ENCODE results near the gene PPP1R37. TPM values are rescaled to one million over a fixed set of nuclear protein-coding genes. Genes with fewer than 3 reads are reported as not detected.
A peak's percentile ranks its signal among the peaks of the same experiment; 100 is the strongest.

The PPP1R37 gene
- total and polyA plus RNA-seq, 2 of the 13 experiments (the other 11 are each of a cell fraction or from before 2014, with no cell fraction given): 9.0 to 14.3 TPM

DNA sequence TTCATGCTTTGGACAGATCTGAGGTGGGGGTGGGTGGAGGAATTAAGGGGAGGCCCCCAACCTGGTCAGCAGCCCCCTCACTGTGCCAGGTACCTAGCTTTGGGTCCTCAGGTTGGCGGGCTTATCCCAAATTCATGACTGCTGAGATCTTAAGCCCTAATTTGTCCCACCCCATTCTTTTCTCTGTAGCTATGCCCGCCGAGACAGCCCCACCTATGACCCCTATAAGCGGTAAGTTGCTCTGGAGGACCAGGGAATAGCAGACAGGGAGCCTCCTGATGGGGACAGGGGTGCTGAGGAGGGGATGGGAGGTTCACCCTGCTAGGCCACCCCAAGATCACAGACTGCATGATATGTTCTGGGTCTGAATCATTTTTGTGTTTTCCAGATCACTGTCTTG is 31.0 kb upstream of the PPP1R37 start:
- FAIRE-seq: no peak
- no TSS peak for BruUV-seq (replicated peaks)

GRCh38 chr19:45063851-45064801 is 28.9 kb upstream of the PPP1R37 start:
- DNase-seq (ENCODE audit: low spot score) (no peak), FAIRE-seq (no peak), ATAC-seq (no peak)
- H2AFZ ChIP-seq (ENCODE audit: low read length): no peak overlapping the region
- H3K4me2 ChIP-seq (ENCODE audit: low read depth, low read length): no peak overlapping the region
- ChIA-PET POLR2A (no interaction called here), CTCF (ENCODE audit: low intra/inter-chr PET ratio, low total read pairs) (no interaction called here)
- H3K36me3 ChIP-seq (replicated peaks in 1 of 2; ENCODE audit: control insufficient read depth in 1 of 2, insufficient read depth in 2 of 2, low read length in 2 of 2): peaks cover 48 to 74% of the 10 kb centered on the region in 2 experiments
- H3K79me2 ChIP-seq (ENCODE audit: insufficient read depth, low read length): no peaks in the 10 kb centered on the region
- H3K9ac ChIP-seq (ENCODE audit: insufficient read depth, low read depth, low read length): no peak overlapping the region
- H4K20me1 ChIP-seq (ENCODE audit: insufficient read depth, low read length): peaks cover 5% of the 10 kb centered on the region; the same call in 1 of the 2 replicates
- in situ Hi-C loops (cut with HindIII; ENCODE audit: extremely low pct_ligation_motif_present, low pct_unique_long_range_greater_than_20kb): loop anchor here (5.0 kb wide), 1 partner anchor 47 kb away; no protein-coding TSS in a partner anchor
- H3K27ac ChIP-seq (ENCODE audit: extremely low read length, insufficient read depth, low read length): no peak overlapping the region
- 98% methylated on average over 74 of the region's 85 CpGs for WGBS (ENCODE audit: low lambda C conversion rate)
- H3K9me3 ChIP-seq (ENCODE audit: low read length): no peaks in the 10 kb centered on the region
- no peak overlapping the region for H3K4me3 ChIP-seq (replicated peaks in 1 of 3; ENCODE audit: insufficient read depth in 1 of 3, low read depth in 2 of 3, low read length in 3 of 3)
- TF ChIP-seq ZSCAN29 (CRISPR knock-in tag; conservative IDR thresholded peaks at IDR 0.05) (no peak), ZFP36L2 (CRISPR knock-in tag; IDR thresholded peaks at IDR 0.05) (no peak), HNRNPK (IDR thresholded peaks at IDR 0.05; ENCODE audit: low read depth, low read length, poor library complexity, severe bottlenecking) (peak; percentile 26), AGO2 (optimal IDR thresholded peaks at IDR 0.05; ENCODE audit: low read depth, low read length) (peak; percentile 89)
- BruUV-seq (replicated peaks): no TSS peak
- H3K4me1 ChIP-seq (ENCODE audit: insufficient read depth, low read length): no peaks in the 10 kb centered on the region
- H3K27me3 ChIP-seq (ENCODE audit: control insufficient read depth in 1 of 2, insufficient read depth in 2 of 2, low read length in 2 of 2): no peaks in the 10 kb centered on the region
- intact Hi-C loops (cut with micrococcal nuclease; ENCODE audit: unreplicated experiment): no loop called here

More for the DNA sequence above, 31.0 kb upstream of the PPP1R37 start:
- Histone ChIP-seq H3K9me3 (ENCODE audit: low read length) (no peaks in the 10 kb centered on the region), H3K9ac (ENCODE audit: insufficient read depth, low read depth, low read length) (no peak overlapping the region), H4K20me1 (ENCODE audit: insufficient read depth, low read length) (peaks cover 5% of the 10 kb centered on the region; the same call in 1 of the 2 replicates), H3K79me2 (ENCODE audit: insufficient read depth, low read length) (no peaks in the 10 kb centered on the region), H3K36me3 (replicated peaks in 1 of 2; ENCODE audit: control insufficient read depth in 1 of 2, insufficient read depth in 2 of 2, low read length in 2 of 2) (peaks cover 49 to 80% of the 10 kb centered on the region in 2 experiments), H2AFZ (ENCODE audit: low read length) (no peak overlapping the region), H3K27ac (ENCODE audit: extremely low read length, insufficient read depth, low read length) (no peak overlapping the region), H3K4me3 (replicated peaks in 1 of 3; ENCODE audit: insufficient read depth in 1 of 3, low read depth in 2 of 3, low read length in 3 of 3) (no peak overlapping the region), H3K27me3 (ENCODE audit: control insufficient read depth in 1 of 2, insufficient read depth in 2 of 2, low read length in 2 of 2) (no peaks in the 10 kb centered on the region), H3K4me1 (ENCODE audit: insufficient read depth, low read length) (no peaks in the 10 kb centered on the region), H3K4me2 (ENCODE audit: low read depth, low read length) (no peak overlapping the region)
- POLR2A ChIA-PET: interaction anchor here (1.8 kb wide), 1 partner anchor 23 kb away, joined by 6 read pairs; the partner anchor contains the start of gene CLASRP
- DNase-seq (ENCODE audit: low spot score) (no peak), ATAC-seq (no peak)
- 100% methylated on average over 4 of the region's 4 CpGs for WGBS (ENCODE audit: low lambda C conversion rate)
- CTCF ChIA-PET (ENCODE audit: low intra/inter-chr PET ratio, low total read pairs): no interaction called here
- TF ChIP-seq RBM22 (optimal IDR thresholded peaks at IDR 0.05; ENCODE audit: low read length) (peak; percentile 63), ELF3 (CRISPR knock-in tag; IDR thresholded peaks at IDR 0.05) (no peak)
- in situ Hi-C loops (cut with HindIII; ENCODE audit: extremely low pct_ligation_motif_present, low pct_unique_long_range_greater_than_20kb) (loop anchor here (5.0 kb wide), 1 partner anchor 45 kb away; no protein-coding TSS in a partner anchor), intact Hi-C loops (cut with micrococcal nuclease; ENCODE audit: unreplicated experiment) (no loop called here)

All from HepG2 (cell line).